HG03442 (cell line): ENCODE results near the gene CD46.

ENCODE experiments used
- ATAC-seq: cut with Tn5 transposase; IDR thresholded peaks from one replicate; pipeline ENCODE4 v1.9.1; 2021; ENCODE audit warnings: mild to moderate bottlenecking, moderate library complexity; ENCODE audit not compliant: unreplicated experiment

The CD46 gene

GRCh38 chr1:207844371-207844770, 92.5 kb downstream of the CD46 start:
- no peak for ATAC-seq
